ENCODE results near the gene CNN2.
A peak's percentile ranks its signal among the peaks of the same experiment; 100 is the strongest.

CNN2 gene

DNA sequence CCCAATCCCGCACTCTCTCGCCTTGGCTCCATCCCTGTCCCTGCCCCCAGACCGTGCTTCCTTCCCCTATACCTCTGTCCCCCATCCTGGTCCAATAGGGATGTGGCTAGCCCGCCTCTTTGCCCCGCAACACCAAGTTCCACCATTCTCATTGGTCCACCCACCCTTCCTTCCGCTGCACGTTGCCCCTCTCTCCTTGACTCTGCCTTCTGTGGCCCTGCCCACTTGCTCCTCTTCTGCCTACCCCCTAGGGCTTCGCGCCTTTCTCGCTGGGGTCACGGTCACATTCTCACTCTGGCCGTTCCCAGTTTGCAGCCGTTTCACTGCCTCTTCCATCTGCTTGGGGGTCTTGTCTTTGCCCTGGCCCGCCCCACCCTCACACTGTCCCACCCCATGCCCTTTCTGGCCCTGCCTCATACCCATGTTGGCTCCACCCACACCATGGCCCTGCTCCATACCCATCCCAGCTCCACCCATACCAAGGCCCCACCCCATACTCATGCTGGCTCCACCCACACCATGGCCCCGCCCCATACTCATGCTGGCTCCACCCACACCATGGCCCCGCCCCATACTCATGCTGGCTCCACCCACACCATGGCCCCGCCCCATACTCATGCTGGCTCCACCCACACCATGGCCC lies 36.1 kb downstream of the CNN2 start:
- H3K4me3 ChIP-seq (ENCODE audit: low read depth, low read length): no peak overlapping the region
- peaks cover 10% of the 10 kb centered on the region; the same call in 1 of the 2 replicates for H3K27me3 ChIP-seq (ENCODE audit: insufficient read depth, low read length)
- H3K79me2 ChIP-seq (ENCODE audit: control insufficient read depth, insufficient read depth, low read length, unreplicated experiment): no peaks in the 10 kb centered on the region
- no peak overlapping the region for H2AFZ ChIP-seq (ENCODE audit: low read length, unreplicated experiment)
- H3K4me1 ChIP-seq (ENCODE audit: control insufficient read depth, insufficient read depth, low read length, unreplicated experiment): no peaks in the 10 kb centered on the region
- no peaks in the 10 kb centered on the region for H3K36me3 ChIP-seq (ENCODE audit: insufficient read depth, low read length)
- H3K27ac ChIP-seq (ENCODE audit: low read depth, low read length): no peak overlapping the region

DNA sequence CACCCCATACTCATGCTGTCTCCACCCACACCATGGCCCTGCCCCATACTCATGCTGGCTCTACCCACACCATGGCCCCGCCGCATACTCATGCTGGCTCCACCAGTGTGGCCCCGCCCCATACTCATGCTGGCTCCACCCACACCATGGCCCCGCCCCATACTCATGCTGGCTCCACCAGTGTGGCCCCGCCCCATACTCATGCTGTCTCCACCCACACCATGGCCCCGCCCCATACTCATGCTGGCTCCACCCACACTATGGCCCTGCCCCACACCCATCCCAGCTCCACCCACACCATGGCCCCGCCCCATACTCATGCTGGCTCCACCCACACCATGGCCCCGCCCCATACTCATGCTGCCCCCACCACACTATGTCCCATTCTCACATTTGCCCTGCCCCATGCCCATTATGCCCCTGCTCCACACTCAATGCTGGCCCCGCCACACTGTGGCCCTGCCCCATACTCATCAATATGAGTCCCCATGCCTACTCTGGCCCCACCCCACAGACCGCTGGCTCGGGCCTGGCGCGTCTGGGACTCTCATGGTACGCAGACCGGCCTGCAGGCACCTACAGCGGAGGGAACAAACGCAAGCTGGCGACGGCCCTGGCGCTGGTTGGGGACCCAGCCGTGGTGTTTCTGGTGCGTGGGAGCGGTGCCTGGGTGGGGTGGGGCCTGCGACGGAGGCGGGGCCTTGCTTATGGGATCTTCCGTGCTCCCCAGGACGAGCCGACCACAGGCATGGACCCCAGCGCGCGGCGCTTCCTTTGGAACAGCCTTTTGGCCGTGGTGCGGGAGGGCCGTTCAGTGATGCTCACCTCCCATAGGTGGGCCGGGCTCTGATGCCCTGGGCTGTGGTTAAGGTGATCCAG lies 36.9 kb downstream of the CNN2 start:
- Histone ChIP-seq H3K4me3 (ENCODE audit: low read depth, low read length) (no peak overlapping the region), H3K36me3 (ENCODE audit: insufficient read depth, low read length) (no peaks in the 10 kb centered on the region), H3K79me2 (ENCODE audit: control insufficient read depth, insufficient read depth, low read length, unreplicated experiment) (no peaks in the 10 kb centered on the region), H3K27me3 (ENCODE audit: insufficient read depth, low read length) (peaks cover 15% of the 10 kb centered on the region; the same call in 1 of the 2 replicates), H3K4me1 (ENCODE audit: control insufficient read depth, insufficient read depth, low read length, unreplicated experiment) (no peaks in the 10 kb centered on the region), H3K27ac (ENCODE audit: low read depth, low read length) (no peak overlapping the region), H2AFZ (ENCODE audit: low read length, unreplicated experiment) (no peak overlapping the region)

DNA sequence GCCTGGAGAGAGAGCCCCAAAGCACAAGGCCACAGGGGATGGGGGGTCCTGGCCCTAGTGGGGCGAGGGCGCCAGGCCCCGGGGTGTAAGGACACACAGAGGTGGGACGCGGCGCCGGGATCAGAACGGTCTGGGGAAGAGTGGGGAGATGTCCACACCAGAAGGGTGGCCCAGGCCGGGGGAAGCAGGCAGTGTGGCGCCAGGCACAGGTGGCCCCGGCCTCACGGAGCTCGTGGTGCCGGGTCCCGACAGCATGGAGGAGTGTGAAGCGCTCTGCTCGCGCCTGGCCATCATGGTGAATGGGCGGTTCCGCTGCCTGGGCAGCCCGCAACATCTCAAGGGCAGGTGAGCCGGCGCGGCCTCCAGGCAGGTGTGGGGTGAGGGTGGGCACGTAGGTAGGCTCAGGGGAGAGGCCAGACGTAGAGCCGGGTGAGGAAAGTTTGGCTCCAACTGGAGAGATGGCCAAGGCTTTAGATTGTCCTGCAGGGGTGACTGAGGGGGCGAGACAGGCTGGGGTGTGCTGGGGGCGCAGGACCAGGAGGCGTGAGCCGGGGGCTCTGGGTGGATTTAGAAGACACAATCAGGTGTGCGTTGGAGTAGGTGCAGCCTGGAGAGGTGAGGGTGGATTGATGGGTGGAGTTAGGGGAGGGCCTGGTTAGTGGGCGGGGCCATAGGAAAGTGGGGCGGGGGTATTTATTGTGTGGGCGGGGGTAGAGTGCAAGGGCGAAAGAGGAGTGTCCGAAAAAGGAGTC lies 37.7 kb downstream of the CNN2 start:
- Histone ChIP-seq H2AFZ (ENCODE audit: low read length, unreplicated experiment) (no peak overlapping the region), H3K4me3 (ENCODE audit: low read depth, low read length) (no peak overlapping the region), H3K27ac (ENCODE audit: low read depth, low read length) (no peak overlapping the region)

DNA sequence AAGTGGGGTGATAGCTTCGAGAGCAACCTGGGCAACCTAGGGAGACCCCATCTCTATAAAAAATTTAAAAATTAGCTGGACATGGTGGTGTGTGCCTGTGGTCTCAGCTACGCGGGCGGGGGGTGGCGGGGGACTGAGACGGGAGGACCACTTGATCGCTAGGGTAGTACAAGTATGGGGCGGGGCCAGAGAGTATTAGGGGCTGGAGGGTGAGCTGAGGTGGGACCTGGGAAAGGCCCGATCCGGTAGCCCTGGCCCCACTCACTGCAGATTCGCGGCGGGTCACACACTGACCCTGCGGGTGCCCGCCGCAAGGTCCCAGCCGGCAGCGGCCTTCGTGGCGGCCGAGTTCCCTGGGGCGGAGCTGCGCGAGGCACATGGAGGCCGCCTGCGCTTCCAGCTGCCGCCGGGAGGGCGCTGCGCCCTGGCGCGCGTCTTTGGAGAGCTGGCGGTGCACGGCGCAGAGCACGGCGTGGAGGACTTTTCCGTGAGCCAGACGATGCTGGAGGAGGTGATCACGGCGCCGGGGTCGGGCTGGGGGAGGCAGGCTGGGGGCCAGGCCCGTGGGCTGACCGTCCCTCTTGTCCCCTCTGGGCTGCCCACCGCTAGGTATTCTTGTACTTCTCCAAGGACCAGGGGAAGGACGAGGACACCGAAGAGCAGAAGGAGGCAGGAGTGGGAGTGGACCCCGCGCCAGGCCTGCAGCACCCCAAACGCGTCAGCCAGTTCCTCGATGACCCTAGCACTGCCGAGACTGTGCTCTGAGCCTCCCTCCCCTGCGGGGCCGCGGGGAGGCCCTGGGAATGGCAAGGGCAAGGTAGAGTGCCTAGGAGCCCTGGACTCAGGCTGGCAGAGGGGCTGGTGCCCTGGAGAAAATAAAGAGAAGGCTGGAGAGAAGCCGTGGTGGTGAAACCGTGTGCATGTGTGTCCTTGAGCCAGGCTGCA lies 38.5 kb downstream of the CNN2 start:
- peaks cover 20% of the 10 kb centered on the region; the same call in 1 of the 2 replicates for H3K27me3 ChIP-seq (ENCODE audit: insufficient read depth, low read length)
- no peaks in the 10 kb centered on the region for H3K36me3 ChIP-seq (ENCODE audit: insufficient read depth, low read length)
- no peak overlapping the region for H3K27ac ChIP-seq (ENCODE audit: low read depth, low read length)
- H3K4me3 ChIP-seq (ENCODE audit: low read depth, low read length): 0 out of 2 replicates have a peak overlapping the region, but pooled peaks have one; percentile 15
- no peak overlapping the region for H2AFZ ChIP-seq (ENCODE audit: low read length, unreplicated experiment)
- no peaks in the 10 kb centered on the region for H3K79me2 ChIP-seq (ENCODE audit: control insufficient read depth, insufficient read depth, low read length, unreplicated experiment)
- H3K4me1 ChIP-seq (ENCODE audit: control insufficient read depth, insufficient read depth, low read length, unreplicated experiment): no peaks in the 10 kb centered on the region

More for the DNA sequence above, 37.7 kb downstream of the CNN2 start:
- peaks cover 15% of the 10 kb centered on the region; the same call in 1 of the 2 replicates for H3K27me3 ChIP-seq (ENCODE audit: insufficient read depth, low read length)
- no peaks in the 10 kb centered on the region for H3K79me2 ChIP-seq (ENCODE audit: control insufficient read depth, insufficient read depth, low read length, unreplicated experiment)
- H3K4me1 ChIP-seq (ENCODE audit: control insufficient read depth, insufficient read depth, low read length, unreplicated experiment): no peaks in the 10 kb centered on the region
- no peaks in the 10 kb centered on the region for H3K36me3 ChIP-seq (ENCODE audit: insufficient read depth, low read length)

DNA sequence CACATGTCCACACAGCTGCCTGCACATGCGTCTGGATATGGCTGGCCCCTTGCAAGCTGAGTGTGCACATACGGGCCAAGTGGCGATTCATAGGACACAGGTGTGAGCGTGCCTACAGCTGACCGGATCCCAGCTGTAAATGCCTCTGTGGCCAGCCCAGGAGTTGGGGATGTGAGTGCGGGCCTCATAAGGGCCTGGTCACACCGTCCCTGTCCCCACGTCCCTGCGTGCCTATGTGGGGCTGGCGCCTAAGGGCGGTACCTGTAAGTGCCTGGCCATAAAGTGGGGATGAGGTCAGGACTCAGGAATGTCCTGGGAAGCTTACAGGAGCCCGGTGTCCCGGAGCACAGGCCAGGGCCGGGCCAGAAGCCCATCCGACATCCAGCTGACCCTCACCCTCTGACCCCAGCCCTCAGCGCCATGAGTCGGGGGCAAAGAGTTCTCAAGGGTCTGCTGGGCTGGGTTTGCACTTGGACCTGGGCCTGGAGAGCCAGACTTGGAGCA lies 39.2 kb downstream of the CNN2 start:
- no peaks in the 10 kb centered on the region for H3K36me3 ChIP-seq (ENCODE audit: insufficient read depth, low read length)
- H3K4me3 ChIP-seq (ENCODE audit: low read depth, low read length): no peak overlapping the region
- no peaks in the 10 kb centered on the region for H3K4me1 ChIP-seq (ENCODE audit: control insufficient read depth, insufficient read depth, low read length, unreplicated experiment)
- no peak overlapping the region for H3K27ac ChIP-seq (ENCODE audit: low read depth, low read length)
- H3K79me2 ChIP-seq (ENCODE audit: control insufficient read depth, insufficient read depth, low read length, unreplicated experiment): no peaks in the 10 kb centered on the region
- H3K27me3 ChIP-seq (ENCODE audit: insufficient read depth, low read length): peaks cover 22% of the 10 kb centered on the region
- H2AFZ ChIP-seq (ENCODE audit: low read length, unreplicated experiment): no peak overlapping the region

DNA sequence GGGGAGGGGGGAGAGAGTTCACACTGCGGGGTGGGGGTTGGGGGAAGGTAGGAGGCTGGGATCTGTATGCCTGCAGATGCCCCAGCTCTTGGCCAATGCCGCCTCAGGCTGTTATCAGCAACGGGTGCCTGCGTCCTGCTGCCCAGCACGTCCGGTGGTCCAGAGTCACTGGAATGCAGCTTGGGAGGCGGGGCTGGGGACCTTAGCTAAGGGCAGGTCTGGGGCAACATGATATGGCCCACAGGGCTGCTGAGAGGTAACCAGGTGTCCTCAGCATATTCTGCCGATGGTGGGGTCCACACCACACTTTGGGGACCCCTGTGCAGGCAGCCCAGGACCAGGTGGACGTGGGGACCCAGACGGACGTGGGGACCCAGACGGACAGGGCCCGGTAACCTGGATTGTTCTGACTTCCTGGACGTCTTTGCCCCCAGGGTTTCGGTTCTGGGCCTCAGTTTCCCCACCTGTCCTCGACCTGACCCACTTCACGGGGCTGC lies 39.9 kb downstream of the CNN2 start:
- no peaks in the 10 kb centered on the region for H3K4me1 ChIP-seq (ENCODE audit: control insufficient read depth, insufficient read depth, low read length, unreplicated experiment)
- H3K4me3 ChIP-seq (ENCODE audit: low read depth, low read length): peak overlapping the region; percentile 60; the same call in 1 of the 2 replicates
- H2AFZ ChIP-seq (ENCODE audit: low read length, unreplicated experiment): no peak overlapping the region
- peaks cover 27% of the 10 kb centered on the region for H3K27me3 ChIP-seq (ENCODE audit: insufficient read depth, low read length)
- no peaks in the 10 kb centered on the region for H3K36me3 ChIP-seq (ENCODE audit: insufficient read depth, low read length)
- H3K27ac ChIP-seq (ENCODE audit: low read depth, low read length): no peak overlapping the region
- no peaks in the 10 kb centered on the region for H3K79me2 ChIP-seq (ENCODE audit: control insufficient read depth, insufficient read depth, low read length, unreplicated experiment)

DNA sequence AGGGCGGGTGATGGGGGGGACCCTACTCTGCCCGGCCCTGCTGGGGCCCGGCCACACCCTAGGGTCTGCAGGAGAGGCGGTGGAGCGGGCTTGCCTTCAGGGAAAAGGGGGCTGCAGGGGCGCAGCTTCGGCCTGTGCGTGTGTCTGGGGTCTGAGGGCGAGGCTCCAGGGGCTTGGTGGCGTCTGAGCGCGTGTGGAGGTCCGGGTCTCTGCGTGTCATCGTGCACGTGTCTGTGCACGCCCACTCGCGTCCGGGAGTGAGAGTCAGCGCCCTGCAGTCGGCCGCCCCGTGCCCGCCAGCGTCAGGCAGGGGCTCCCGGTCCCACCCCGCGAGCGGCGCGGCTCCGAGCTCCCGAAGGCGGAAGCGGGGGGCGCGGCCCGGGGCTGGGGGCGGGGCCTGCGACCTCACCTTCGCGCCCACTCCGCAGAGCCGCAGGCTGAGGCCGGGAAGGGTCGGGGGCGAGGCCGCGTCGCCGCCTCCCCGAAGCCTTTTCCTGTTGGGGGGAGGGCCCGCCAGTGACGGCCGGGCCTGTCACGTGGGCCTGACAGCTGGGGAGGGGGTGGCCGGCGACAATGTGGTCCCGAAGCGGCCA lies 40.4 kb downstream of the CNN2 start, which contains the start of gene ARHGAP45:
TSS of gene ARHGAP45 (plus strand) at position 420 of the 593 bp plus-strand sequence. CDS start 239 bp downstream, outside the sequence.
- Histone ChIP-seq H2AFZ (ENCODE audit: low read length, unreplicated experiment) (no peak within 1 kb of the TSS), H3K4me1 (ENCODE audit: control insufficient read depth, insufficient read depth, low read length, unreplicated experiment) (no peaks in the 10 kb centered on the region), H3K36me3 (ENCODE audit: insufficient read depth, low read length) (no peaks in the 10 kb centered on the region), H3K27ac (ENCODE audit: low read depth, low read length) (no peak within 1 kb of the TSS), H3K79me2 (ENCODE audit: control insufficient read depth, insufficient read depth, low read length, unreplicated experiment) (no peaks in the 10 kb centered on the region), H3K4me3 (ENCODE audit: low read depth, low read length) (peak within 1 kb of the TSS; percentile 60), H3K27me3 (ENCODE audit: insufficient read depth, low read length) (peaks cover 27% of the 10 kb centered on the region)

DNA sequence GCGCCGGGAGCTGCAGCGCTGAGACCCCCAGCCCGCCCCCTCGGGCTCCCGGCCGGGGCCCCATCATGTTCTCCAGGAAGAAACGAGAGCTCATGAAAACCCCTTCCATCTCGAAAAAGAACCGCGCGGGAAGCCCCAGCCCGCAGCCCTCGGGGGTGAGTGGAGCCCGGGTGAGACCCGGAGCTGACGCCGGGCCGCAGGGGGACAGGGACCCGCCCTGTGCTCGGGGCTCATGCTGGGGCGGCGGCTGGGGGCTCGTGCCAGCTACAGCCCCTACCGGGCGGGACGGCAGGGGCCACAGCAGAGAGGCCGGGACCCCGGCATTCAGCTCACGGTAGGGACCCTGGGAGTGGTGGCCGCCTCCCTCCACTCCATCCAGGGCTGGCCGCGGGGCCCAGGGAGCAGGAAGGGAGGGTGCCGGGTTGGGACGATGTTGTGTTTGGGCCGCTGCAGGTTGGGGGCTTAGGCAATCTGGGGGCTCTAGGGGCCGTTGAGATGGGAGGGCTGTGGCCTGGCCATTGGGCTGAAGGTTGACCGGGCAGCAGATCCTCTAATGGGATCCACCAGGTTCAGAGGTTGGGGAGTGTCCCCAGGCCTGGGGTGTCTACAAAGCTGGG lies 41.0 kb downstream of the CNN2 start:
- Histone ChIP-seq H3K4me1 (ENCODE audit: control insufficient read depth, insufficient read depth, low read length, unreplicated experiment) (no peaks in the 10 kb centered on the region), H3K27ac (ENCODE audit: low read depth, low read length) (no peak overlapping the region), H2AFZ (ENCODE audit: low read length, unreplicated experiment) (no peak overlapping the region), H3K79me2 (ENCODE audit: control insufficient read depth, insufficient read depth, low read length, unreplicated experiment) (no peaks in the 10 kb centered on the region), H3K36me3 (ENCODE audit: insufficient read depth, low read length) (no peaks in the 10 kb centered on the region), H3K27me3 (ENCODE audit: insufficient read depth, low read length) (peaks cover 27% of the 10 kb centered on the region), H3K4me3 (ENCODE audit: low read depth, low read length) (peak overlapping the region; percentile 60)
